Suprapubic skin (tissue), 4 donors: ENCODE measurements around the gene ZNF462.

ENCODE experiments used
- POLR2A ChIP-seq, 2 donors: fragments of 450-650 bp; IDR thresholded peaks; one replicate each; pipeline ENCODE4 v1.6.1; 2017; ENCODE audit warnings: antibody characterized with exemption in 2 of 2, mild to moderate bottlenecking in 2 of 2, moderate library complexity in 2 of 2
- POLR2AphosphoS5 ChIP-seq, 3 donors: sonication (generic); formaldehyde crosslinking; IDR thresholded peaks; one replicate each; pipeline ENCODE4 v1.6.1; 2017; ENCODE audit warnings: antibody characterized with exemption in 3 of 3
- TF ChIP-seq, protein P1 (sequence below), 2 donors: fragments of 200-600 bp in 1 of 2; fragments of 450-650 bp in 1 of 2; sonication (generic) in 1 of 2; IDR thresholded peaks; one replicate each; pipeline ENCODE4 v1.5.1; 2016 to 2019; ENCODE audit warnings: antibody characterized with exemption in 2 of 2, mild to moderate bottlenecking in 1 of 2, moderate library complexity in 1 of 2

DNA sequence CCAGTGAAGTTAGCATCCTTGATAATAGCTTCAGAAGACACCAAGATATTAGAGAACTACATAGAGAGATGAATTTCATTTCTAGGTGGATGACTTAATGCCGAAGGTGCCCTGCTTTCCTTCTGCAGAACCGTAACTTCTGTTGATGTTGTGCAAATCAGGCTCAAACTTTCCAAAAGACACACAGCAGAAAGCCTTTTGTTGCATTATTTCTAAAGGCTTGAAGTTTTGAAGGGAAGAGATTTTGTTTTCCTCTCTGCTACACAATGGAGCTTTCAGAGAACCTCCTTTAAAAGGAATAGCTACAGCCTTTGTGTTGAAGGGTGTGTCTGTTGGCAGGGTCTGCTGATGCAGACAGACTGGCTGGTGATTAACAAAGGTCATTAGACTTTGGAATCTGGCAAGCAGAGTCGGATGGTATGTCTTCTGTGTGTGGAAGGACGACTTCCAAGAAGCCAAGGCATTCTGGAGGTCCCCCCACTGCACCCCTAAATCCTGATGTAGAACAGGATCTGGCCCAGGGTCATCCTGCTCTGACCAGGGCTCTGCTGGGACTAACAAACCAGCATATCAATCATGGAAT, 57.8 kb downstream of the ZNF462 start:
- TF ChIP-seq POLR2A (IDR thresholded peaks at IDR 0.05) (no peak), POLR2AphosphoS5 (IDR thresholded peaks at IDR 0.05) (no peak)
- TF ChIP-seq, protein P1, sequence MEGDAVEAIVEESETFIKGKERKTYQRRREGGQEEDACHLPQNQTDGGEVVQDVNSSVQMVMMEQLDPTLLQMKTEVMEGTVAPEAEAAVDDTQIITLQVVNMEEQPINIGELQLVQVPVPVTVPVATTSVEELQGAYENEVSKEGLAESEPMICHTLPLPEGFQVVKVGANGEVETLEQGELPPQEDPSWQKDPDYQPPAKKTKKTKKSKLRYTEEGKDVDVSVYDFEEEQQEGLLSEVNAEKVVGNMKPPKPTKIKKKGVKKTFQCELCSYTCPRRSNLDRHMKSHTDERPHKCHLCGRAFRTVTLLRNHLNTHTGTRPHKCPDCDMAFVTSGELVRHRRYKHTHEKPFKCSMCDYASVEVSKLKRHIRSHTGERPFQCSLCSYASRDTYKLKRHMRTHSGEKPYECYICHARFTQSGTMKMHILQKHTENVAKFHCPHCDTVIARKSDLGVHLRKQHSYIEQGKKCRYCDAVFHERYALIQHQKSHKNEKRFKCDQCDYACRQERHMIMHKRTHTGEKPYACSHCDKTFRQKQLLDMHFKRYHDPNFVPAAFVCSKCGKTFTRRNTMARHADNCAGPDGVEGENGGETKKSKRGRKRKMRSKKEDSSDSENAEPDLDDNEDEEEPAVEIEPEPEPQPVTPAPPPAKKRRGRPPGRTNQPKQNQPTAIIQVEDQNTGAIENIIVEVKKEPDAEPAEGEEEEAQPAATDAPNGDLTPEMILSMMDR (IDR thresholded peaks at IDR 0.05): no peak
